ENCODE data around the gene NUDCD2. TPM values are rescaled to one million over a fixed set of nuclear protein-coding genes. Genes with fewer than 3 reads are reported as not detected.
A peak's percentile ranks its signal among the peaks of the same experiment; 100 is the strongest.

The NUDCD2 gene
- total and polyA plus RNA-seq, 2 donors (not counting 1 experiment from before 2014, with no cell fraction given), result 6.8 to 24.4 TPM

- Mint-ChIP-seq H3K4me1 (peaks cover 35% of the 10 kb centered on the region), H3K9me3 (ENCODE audit: insufficient read depth) (no peaks in the 10 kb centered on the region), H3K4me3 (peak within 1 kb of the TSS; percentile 87), H3K27me3 (no peaks in the 10 kb centered on the region), H3K27ac (peak within 1 kb of the TSS; percentile 93)
- ChIA-PET CTCF (interaction anchor here (1.2 to 6.7 kb wide), 2 partner anchors 21 to 29 kb away, joined by 5 to 49 read pairs; partner anchors contain the start of genes HMMR and NUDCD2), POLR2A (interaction anchor here (0.9 to 1.8 kb wide), 2 partner anchors 22 to 68 kb away, joined by 3 to 20 read pairs; partner anchors contain the start of genes HMMR, MAT2B and NUDCD2)
- no peaks in the 10 kb centered on the region for H3K9me3 ChIP-seq (ENCODE audit: control extremely low read depth in 1 of 3, control insufficient read depth in 2 of 3, insufficient read depth in 1 of 3, low read length in 2 of 3)
- peaks cover 26% of the 10 kb centered on the region for H3K79me2 ChIP-seq (ENCODE audit: control insufficient read depth, insufficient read depth, low read length)
- H3K27ac ChIP-seq (ENCODE audit: low read length in 2 of 2), result peak within 1 kb of the TSS; percentile 54 to 90
- H2AFZ ChIP-seq (ENCODE audit: insufficient read depth, low read depth, low read length, poor library complexity, severe bottlenecking), result peak within 1 kb of the TSS; percentile 95
- ATAC-seq (ENCODE audit: low read depth) (peak; percentile 97), DNase-seq (peak; percentile 94)
- under 1% methylated on average over 30 of the region's 51 CpGs for WGBS (ENCODE audit: insufficient coverage)
- no peaks in the 10 kb centered on the region for H4K20me1 ChIP-seq (ENCODE audit: control insufficient read depth, insufficient read depth, low read length, poor library complexity, severe bottlenecking)
- peaks cover 15 to 23% of the 10 kb centered on the region in 2 donors for H3K4me1 ChIP-seq (ENCODE audit: control insufficient read depth in 2 of 2, insufficient read depth in 2 of 2, low read length in 2 of 2)
- peak within 1 kb of the TSS; percentile 79 for H3K4me2 ChIP-seq (replicated peaks; ENCODE audit: low read depth, low read length, poor library complexity, severe bottlenecking)
- intact Hi-C loops (cut with micrococcal nuclease), result loop anchor here (1.0 to 10.0 kb wide), 3 partner anchors 23 to 477 kb away; partner anchors contain the start of genes HMMR, MAT2B and NUDCD2
- H3K4me3 ChIP-seq (ENCODE audit: control extremely low read depth in 1 of 5, extremely low read depth in 1 of 5, insufficient read depth in 1 of 5, low read depth in 2 of 5, low read length in 4 of 5), result peak within 1 kb of the TSS; percentile 55 to 95 (median 83)
- peak within 1 kb of the TSS; percentile 95 for H3K9ac ChIP-seq (ENCODE audit: low read length)
- peaks cover 14 to 19% of the 10 kb centered on the region in 2 experiments for H3K36me3 ChIP-seq (replicated peaks in 1 of 2; ENCODE audit: control extremely low read depth in 1 of 2, control insufficient read depth in 1 of 2, extremely low read depth in 1 of 2, insufficient read depth in 2 of 2, low read length in 1 of 2)
- no peak for TF ChIP-seq EZH2 (IDR thresholded peaks at IDR 0.05; ENCODE audit: borderline replicate concordance, insufficient read depth, low read depth, low read length, poor library complexity, severe bottlenecking)
- TF ChIP-seq, protein P1, sequence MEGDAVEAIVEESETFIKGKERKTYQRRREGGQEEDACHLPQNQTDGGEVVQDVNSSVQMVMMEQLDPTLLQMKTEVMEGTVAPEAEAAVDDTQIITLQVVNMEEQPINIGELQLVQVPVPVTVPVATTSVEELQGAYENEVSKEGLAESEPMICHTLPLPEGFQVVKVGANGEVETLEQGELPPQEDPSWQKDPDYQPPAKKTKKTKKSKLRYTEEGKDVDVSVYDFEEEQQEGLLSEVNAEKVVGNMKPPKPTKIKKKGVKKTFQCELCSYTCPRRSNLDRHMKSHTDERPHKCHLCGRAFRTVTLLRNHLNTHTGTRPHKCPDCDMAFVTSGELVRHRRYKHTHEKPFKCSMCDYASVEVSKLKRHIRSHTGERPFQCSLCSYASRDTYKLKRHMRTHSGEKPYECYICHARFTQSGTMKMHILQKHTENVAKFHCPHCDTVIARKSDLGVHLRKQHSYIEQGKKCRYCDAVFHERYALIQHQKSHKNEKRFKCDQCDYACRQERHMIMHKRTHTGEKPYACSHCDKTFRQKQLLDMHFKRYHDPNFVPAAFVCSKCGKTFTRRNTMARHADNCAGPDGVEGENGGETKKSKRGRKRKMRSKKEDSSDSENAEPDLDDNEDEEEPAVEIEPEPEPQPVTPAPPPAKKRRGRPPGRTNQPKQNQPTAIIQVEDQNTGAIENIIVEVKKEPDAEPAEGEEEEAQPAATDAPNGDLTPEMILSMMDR (IDR thresholded peaks at IDR 0.05), result no peak
- H3K27me3 ChIP-seq (replicated peaks in 1 of 4; ENCODE audit: control extremely low read depth in 1 of 4, control insufficient read depth in 3 of 4, insufficient read depth in 4 of 4, low read length in 3 of 4), result no peaks in the 10 kb centered on the region
Observed at GRCh38 chr5:163437309-163438182, 22.4 kb downstream of the NUDCD2 start, which contains the start of gene CCNG1. Gene CCNG1 (plus strand): TSS chr5:163437595. CDS start chr5:163439257, 1,662 bp downstream.

Data from B cell (primary cell).